GM12878 (cell line): ENCODE data around the gene SOX6.

Experiments used
- CTCF ChIP-seq, 3 experiments: IDR thresholded peaks in 2 of 3; conservative IDR thresholded peaks in 1 of 3; 2 replicates each; pipeline ENCODE4 v1.5.1; 2011; ENCODE audit warnings: low read depth in 3 of 3, low read length in 3 of 3, mild to moderate bottlenecking in 3 of 3, control low read depth in 2 of 3, moderate library complexity in 2 of 3, inconsistent platforms in 1 of 3, mixed read lengths in 1 of 3; ENCODE audit not compliant: control insufficient read depth in 2 of 3, insufficient read depth in 1 of 3; ENCODE audit errors: extremely low read depth in 1 of 3
- USF2 ChIP-seq: IDR thresholded peaks from 2 replicates; pipeline ENCODE4 v1.6.1; 2011; ENCODE audit warnings: low read depth, low read length, improper control_type of control experiment, borderline replicate concordance

GRCh38 chr11:15969701-15970329, 386.5 kb downstream of the SOX6 start:
- TF ChIP-seq USF2: no peak
- no peak for TF ChIP-seq CTCF (IDR thresholded peaks at IDR 0.05 in 2 of 3, conservative IDR thresholded peaks at IDR 0.05 in 1 of 3; ENCODE audit: control insufficient read depth in 2 of 3, extremely low read depth in 1 of 3, insufficient read depth in 1 of 3, low read depth in 3 of 3, low read length in 3 of 3)
